H9 (cell line): ENCODE data around the gene CCDC185. TPM values are rescaled to one million over a fixed set of nuclear protein-coding genes. Genes with fewer than 3 reads are reported as not detected.

Experiments used
- DNase-seq: peaks from one replicate; pipeline ENCODE4 v3.0.0-alpha.2; 2017
- H2AFZ ChIP-seq: one replicate; pipeline ENCODE4 v1.6.1; 2013; ENCODE audit warnings: mild to moderate bottlenecking, low read length, control low read depth, moderate library complexity
- H2AK5ac ChIP-seq: 2 replicates; pipeline ENCODE4 v1.6.1; 2013; ENCODE audit warnings: low read length, control low read depth, mixed read lengths; ENCODE audit not compliant: insufficient read length
- H2BK120ac ChIP-seq: one replicate; pipeline ENCODE4 v1.6.1; 2013; ENCODE audit warnings: low read depth, mild to moderate bottlenecking, low read length, control low read depth, inconsistent platforms; ENCODE audit not compliant: poor library complexity, severe bottlenecking
- H2BK12ac ChIP-seq: 2 replicates; pipeline ENCODE4 v1.6.1; 2013; ENCODE audit warnings: low read length, control low read depth, mixed read lengths, low read depth; ENCODE audit not compliant: insufficient read length
- H2BK15ac ChIP-seq: 2 replicates; pipeline ENCODE4 v1.6.1; 2013; ENCODE audit warnings: low read depth, low read length, control low read depth
- H2BK20ac ChIP-seq: one replicate; pipeline ENCODE4 v1.6.1; 2013; ENCODE audit warnings: low read depth, mild to moderate bottlenecking, low read length, control low read depth, inconsistent platforms; ENCODE audit not compliant: poor library complexity, severe bottlenecking
- H2BK5ac ChIP-seq: 2 replicates; pipeline ENCODE4 v1.6.1; 2013; ENCODE audit warnings: low read length, control low read depth, mixed read lengths; ENCODE audit not compliant: insufficient read length
- H3K14ac ChIP-seq: 2 replicates; pipeline ENCODE4 v1.6.1; 2013; ENCODE audit warnings: low read length, control low read depth; ENCODE audit not compliant: insufficient read depth
- H3K18ac ChIP-seq: 2 replicates; pipeline ENCODE4 v1.6.1; 2013; ENCODE audit warnings: low read depth, mild to moderate bottlenecking, mixed read lengths, low read length, control low read depth; ENCODE audit not compliant: insufficient read length
- H3K23ac ChIP-seq: 2 replicates; pipeline ENCODE4 v1.6.1; 2013; ENCODE audit warnings: low read length, control low read depth, mixed read lengths, low read depth; ENCODE audit not compliant: insufficient read length
- H3K23me2 ChIP-seq: 2 replicates; pipeline ENCODE4 v1.6.1; 2013; ENCODE audit warnings: low read depth, mild to moderate bottlenecking, mixed read lengths, low read length, control low read depth; ENCODE audit not compliant: insufficient read length, poor library complexity, severe bottlenecking
- H3K27ac ChIP-seq: 2 replicates; pipeline ENCODE4 v1.5.1; 2013; ENCODE audit warnings: low read length, control low read depth, mixed read lengths, low read depth; ENCODE audit not compliant: insufficient read length
- H3K27me3 ChIP-seq: 2 replicates; pipeline ENCODE4 v1.6.1; 2013; ENCODE audit warnings: low read length, control low read depth, inconsistent platforms; ENCODE audit not compliant: insufficient read depth
- H3K4ac ChIP-seq: 2 replicates; pipeline ENCODE4 v1.6.1; 2013; ENCODE audit warnings: low read depth, mild to moderate bottlenecking, control low read depth, inconsistent platforms, low read length, moderate library complexity
- H3K4me1 ChIP-seq: 2 replicates; pipeline ENCODE4 v1.6.1; 2013; ENCODE audit warnings: low read length, control low read depth, inconsistent platforms; ENCODE audit not compliant: insufficient read depth
- H3K4me2 ChIP-seq: 2 replicates; pipeline ENCODE4 v1.6.1; 2013; ENCODE audit warnings: low read length, control low read depth, mixed read lengths; ENCODE audit not compliant: insufficient read length, insufficient read depth
- H3K56ac ChIP-seq: 2 replicates; pipeline ENCODE4 v1.6.1; 2013; ENCODE audit warnings: low read depth, mild to moderate bottlenecking, mixed read lengths, low read length, control low read depth; ENCODE audit not compliant: insufficient read length
- H3K79me1 ChIP-seq: 2 replicates; pipeline ENCODE4 v1.6.1; 2013; ENCODE audit warnings: low read depth, mild to moderate bottlenecking, moderate library complexity, low read length, control low read depth, inconsistent platforms; ENCODE audit not compliant: insufficient read depth, poor library complexity, severe bottlenecking
- H3K79me2 ChIP-seq: 2 replicates; pipeline ENCODE4 v1.6.1; 2013; ENCODE audit warnings: low read length, control low read depth, inconsistent platforms; ENCODE audit not compliant: insufficient read depth
- H3K9ac ChIP-seq: 2 replicates; pipeline ENCODE4 v1.6.1; 2013; ENCODE audit warnings: low read length, control low read depth, mixed read lengths; ENCODE audit not compliant: insufficient read length; ENCODE audit errors: extremely low read depth
- H3K9me3 ChIP-seq: one replicate; pipeline ENCODE4 v1.6.1; 2013; ENCODE audit warnings: low read depth, low read length, inconsistent platforms; ENCODE audit not compliant: control insufficient read depth
- H3T11ph ChIP-seq: one replicate; pipeline ENCODE4 v1.6.1; 2013; ENCODE audit warnings: mild to moderate bottlenecking, low read length, control low read depth, inconsistent platforms
- H4K20me1 ChIP-seq: one replicate; pipeline ENCODE4 v1.6.1; 2013; ENCODE audit not compliant: control insufficient read depth, insufficient read length, insufficient read depth
- H4K5ac ChIP-seq: 2 replicates; pipeline ENCODE4 v1.6.1; 2013; ENCODE audit warnings: low read depth, mild to moderate bottlenecking, mixed read lengths, low read length, control low read depth; ENCODE audit not compliant: insufficient read length
- H4K8ac ChIP-seq: replicated peaks from 2 replicates; pipeline ENCODE4 v1.6.1; 2013; ENCODE audit warnings: low read length, control low read depth, mixed read lengths, low read depth; ENCODE audit not compliant: insufficient read length
- H4K91ac ChIP-seq: 2 replicates; pipeline ENCODE4 v1.6.1; 2013; ENCODE audit warnings: low read depth, mild to moderate bottlenecking, moderate library complexity, mixed read lengths, low read length, control low read depth; ENCODE audit not compliant: insufficient read length
- H3K27ac Mint-ChIP-seq, 3 experiments: 2 replicates in 2 of 3; 3 replicates in 1 of 3; pipeline ENCODE4 v1.8.0; 2020 to 2021; ENCODE audit warnings: mixed read lengths in 3 of 3, mild to moderate bottlenecking in 1 of 3, moderate library complexity in 1 of 3
- H3K27me3 Mint-ChIP-seq: 2 replicates; pipeline ENCODE4 v1.8.0; 2021; ENCODE audit warnings: low read depth, mild to moderate bottlenecking, moderate library complexity, mixed read lengths
- H3K36me3 Mint-ChIP-seq, 3 experiments: 2 replicates in 2 of 3; 3 replicates in 1 of 3; pipeline ENCODE4 v1.8.0; 2020 to 2021; ENCODE audit warnings: low read depth in 3 of 3, mixed read lengths in 3 of 3; ENCODE audit not compliant: insufficient read depth in 1 of 3
- H3K4me1 Mint-ChIP-seq, 2 experiments: 2 replicates each; pipeline ENCODE4 v1.8.0; 2020; ENCODE audit warnings: mixed read lengths in 2 of 2
- H3K4me3 Mint-ChIP-seq, 2 experiments: 2 replicates in 1 of 2; 3 replicates in 1 of 2; pipeline ENCODE4 v1.8.0; 2020 to 2021; ENCODE audit warnings: mild to moderate bottlenecking in 2 of 2, mixed read lengths in 2 of 2, moderate library complexity in 1 of 2
- H3K9me3 Mint-ChIP-seq, 2 experiments: 2 replicates in 1 of 2; 3 replicates in 1 of 2; pipeline ENCODE4 v1.8.0; 2020; ENCODE audit warnings: mild to moderate bottlenecking in 2 of 2, mixed read lengths in 2 of 2, moderate library complexity in 1 of 2
- total RNA-seq: library from RNA; stranded (reverse); gene quantifications from 2 replicates; pipeline ENCODE4 v1.2.1, GENCODE V29; 2021
- TF ChIP-seq, protein P1 (sequence below): fragments of 200-600 bp; sonication (generic); conservative IDR thresholded peaks from 3 replicates; pipeline ENCODE4 v1.8.0; 2021; ENCODE audit warnings: antibody characterized with exemption, mild to moderate bottlenecking

CCDC185 gene
- total RNA-seq, 1 experiment from 2014 or later = not detected

- no peaks in the 10 kb centered on the region for H3K4me1 Mint-ChIP-seq
- Histone ChIP-seq H4K8ac (no peak overlapping the region), H3K4me1 (no peaks in the 10 kb centered on the region), H3K18ac (no peak overlapping the region), H3K4me2 (no peak overlapping the region), H2BK120ac (no peak overlapping the region), H4K20me1 (no peaks in the 10 kb centered on the region), H2AK5ac (no peak overlapping the region), H3K27me3 (no peaks in the 10 kb centered on the region), H2BK15ac (no peak overlapping the region), H4K5ac (no peak overlapping the region), H3K9ac (no peak overlapping the region), H3K23ac (no peak overlapping the region), H2BK12ac (no peak overlapping the region), H3K23me2 (no peaks in the 10 kb centered on the region), H3K79me1 (no peaks in the 10 kb centered on the region), H2BK5ac (no peak overlapping the region), H3K27ac (no peak overlapping the region), H3K9me3 (no peaks in the 10 kb centered on the region), H2AFZ (no peak overlapping the region), H3K79me2 (no peaks in the 10 kb centered on the region), H3K4ac (no peak overlapping the region), H4K91ac (no peak overlapping the region), H3T11ph (no peak overlapping the region), H2BK20ac (no peak overlapping the region), H3K14ac (no peak overlapping the region), H3K56ac (no peak overlapping the region)
- H3K27ac Mint-ChIP-seq = no peak overlapping the region
- no peak overlapping the region for H3K4me3 Mint-ChIP-seq
- no peak for DNase-seq
- H3K9me3 Mint-ChIP-seq = peaks cover 0 to 3% of the 10 kb centered on the region in 2 experiments; a peak in 2 of 5 replicates
- no peaks in the 10 kb centered on the region; the same call in none of the 2 replicates for H3K27me3 Mint-ChIP-seq
- TF ChIP-seq, protein P1, sequence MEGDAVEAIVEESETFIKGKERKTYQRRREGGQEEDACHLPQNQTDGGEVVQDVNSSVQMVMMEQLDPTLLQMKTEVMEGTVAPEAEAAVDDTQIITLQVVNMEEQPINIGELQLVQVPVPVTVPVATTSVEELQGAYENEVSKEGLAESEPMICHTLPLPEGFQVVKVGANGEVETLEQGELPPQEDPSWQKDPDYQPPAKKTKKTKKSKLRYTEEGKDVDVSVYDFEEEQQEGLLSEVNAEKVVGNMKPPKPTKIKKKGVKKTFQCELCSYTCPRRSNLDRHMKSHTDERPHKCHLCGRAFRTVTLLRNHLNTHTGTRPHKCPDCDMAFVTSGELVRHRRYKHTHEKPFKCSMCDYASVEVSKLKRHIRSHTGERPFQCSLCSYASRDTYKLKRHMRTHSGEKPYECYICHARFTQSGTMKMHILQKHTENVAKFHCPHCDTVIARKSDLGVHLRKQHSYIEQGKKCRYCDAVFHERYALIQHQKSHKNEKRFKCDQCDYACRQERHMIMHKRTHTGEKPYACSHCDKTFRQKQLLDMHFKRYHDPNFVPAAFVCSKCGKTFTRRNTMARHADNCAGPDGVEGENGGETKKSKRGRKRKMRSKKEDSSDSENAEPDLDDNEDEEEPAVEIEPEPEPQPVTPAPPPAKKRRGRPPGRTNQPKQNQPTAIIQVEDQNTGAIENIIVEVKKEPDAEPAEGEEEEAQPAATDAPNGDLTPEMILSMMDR = no peak
- H3K36me3 Mint-ChIP-seq = no peaks in the 10 kb centered on the region
These were observed 18.5 kb downstream of the CCDC185 start for GRCh38 chr1:223411710-223412109.
